Choroid plexus epithelial cell (primary cell): ENCODE data around the gene PRELID2.
"Not testable (repeated sequence)": the region's sequence is repeated elsewhere in the genome, so short reads cannot be mapped to it uniquely, and the experiment has no call there.

Source experiments
- DNase-seq: peaks from one replicate; pipeline ENCODE4 v3.0.0-alpha.2; 2010; ENCODE audit warnings: low read depth
- H3K4me3 ChIP-seq: 2 replicates; pipeline ENCODE4 v1.5.1; 2011; ENCODE audit warnings: low read depth, mild to moderate bottlenecking, control low read depth, low read length, moderate library complexity
- CTCF ChIP-seq: conservative IDR thresholded peaks from 2 replicates; pipeline ENCODE4 v1.5.1; 2011; ENCODE audit warnings: low read depth, mild to moderate bottlenecking, control low read depth, inconsistent platforms, low read length, moderate library complexity

PRELID2 gene

GRCh38 chr5:145800181-145800580 lies 35.0 kb downstream of the PRELID2 start:
- DNase-seq = no peak
- H3K4me3 ChIP-seq = no peak overlapping the region
- TF ChIP-seq CTCF = no peak

GRCh38 chr5:145798503-145798902 lies 36.6 kb downstream of the PRELID2 start:
- not testable (repeated sequence) for H3K4me3 ChIP-seq, DNase-seq

- TF ChIP-seq CTCF = no peak
- no peak overlapping the region for H3K4me3 ChIP-seq
- DNase-seq = peak; percentile 58
Observed at GRCh38 chr5:145797336-145797735, 37.8 kb downstream of the PRELID2 start.

GRCh38 chr5:145796318-145796717 lies 38.8 kb downstream of the PRELID2 start:
- peak; percentile 21 for DNase-seq
- no peak overlapping the region for H3K4me3 ChIP-seq
- TF ChIP-seq CTCF = no peak

- no peak for TF ChIP-seq CTCF
- DNase-seq = no peak
- H3K4me3 ChIP-seq = no peak overlapping the region
Observed at GRCh38 chr5:145793574-145793973, 41.6 kb downstream of the PRELID2 start.

GRCh38 chr5:145792840-145793239 lies 42.3 kb downstream of the PRELID2 start:
- TF ChIP-seq CTCF = no peak
- H3K4me3 ChIP-seq = no peak overlapping the region
- no peak for DNase-seq

- TF ChIP-seq CTCF = no peak
- no peak overlapping the region for H3K4me3 ChIP-seq
- no peak for DNase-seq
Observed at GRCh38 chr5:145791866-145792265, 43.3 kb downstream of the PRELID2 start.

- no peak overlapping the region for H3K4me3 ChIP-seq
- DNase-seq = no peak
Observed at GRCh38 chr5:145787996-145788395, 47.1 kb downstream of the PRELID2 start.

More at GRCh38 chr5:145787996-145788395, 47.1 kb downstream of the PRELID2 start:
- no peak for TF ChIP-seq CTCF
